GM12878 (cell line): ENCODE measurements around the gene CDH18. TPM values are rescaled to one million over a fixed set of nuclear protein-coding genes. Genes with fewer than 3 reads are reported as not detected.

Experiments used
- CBX5 ChIP-seq: sonication (generic); IDR thresholded peaks from 2 replicates; pipeline ENCODE4 v1.6.1; 2016; ENCODE audit warnings: low read depth, moderate library complexity, mild to moderate bottlenecking, inconsistent platforms
- JUNB ChIP-seq: IDR thresholded peaks from 2 replicates; pipeline ENCODE4 v1.6.1; 2016; ENCODE audit warnings: antibody characterized with exemption, mild to moderate bottlenecking
- PRDM15 ChIP-seq: fragments of 450-650 bp; formaldehyde crosslinking; IDR thresholded peaks from 2 replicates; pipeline ENCODE4 v1.4.0; 2020; ENCODE audit warnings: mild to moderate bottlenecking, moderate library complexity
- TCF12 ChIP-seq: IDR thresholded peaks from 2 replicates; pipeline ENCODE4 v1.6.1; 2011; ENCODE audit warnings: low read depth, mild to moderate bottlenecking, low read length
- ZNF592 ChIP-seq: fragments of 450-650 bp; IDR thresholded peaks from 2 replicates; pipeline ENCODE4 v1.6.1; 2017; ENCODE audit warnings: mild to moderate bottlenecking, moderate library complexity
- ZSCAN29 ChIP-seq: fragments of 450-650 bp; IDR thresholded peaks from 2 replicates; pipeline ENCODE4 v1.6.1; 2017; ENCODE audit warnings: mild to moderate bottlenecking, moderate library complexity
- polyA plus RNA-seq, 11 experiments: library from polyadenylated mRNA; depleted of rRNA in 4 of 11; unstranded in 6 of 11; stranded (reverse) in 5 of 11; fragments of >200 nt; fragmentation: Nextera tagmentation in 4 of 11; fragmentation: Illumina TruSeq in 1 of 11; extraction: Ambion mirVana in 4 of 11; extraction: Trizol in 1 of 11; gene quantifications; 1 replicate in 1 of 11; 2 replicates in 10 of 11; pipeline versions ENCODE4 v1.2.1 to v1.2.3, GENCODE V29; 2011 to 2016; ENCODE audit warnings: inconsistent platforms in 2 of 11, missing spikeins in 2 of 11, low read depth in 1 of 11
- total RNA-seq, 4 experiments: library from RNA; depleted of rRNA in 3 of 4; stranded (reverse); fragments of >200 nt in 3 of 4; fragmentation: Illumina TruSeq in 1 of 4; extraction: Trizol in 1 of 4; gene quantifications; 2 replicates each; pipeline versions ENCODE4 v1.2.1 to v1.2.3, GENCODE V29; 2013 to 2021

Gene CDH18
- total and polyA plus RNA-seq, 10 of the 15 experiments (the other 5 are each of a cell fraction or from before 2014, with no cell fraction given), result 0.41 TPM; not detected in 9

- TF ChIP-seq ZNF592, result no peak
- no peak for TF ChIP-seq JUNB
- TF ChIP-seq CBX5, result no peak
- no peak for TF ChIP-seq TCF12
- no peak for TF ChIP-seq PRDM15 (CRISPR knock-in tag)
- no peak for TF ChIP-seq ZSCAN29
Measured at GRCh38 chr5:19519448-19519847, 468.6 kb downstream of the CDH18 start (continued).
